Kasumi-1 (cell line): ENCODE measurements around the gene BACE1.

Experiments
- DNase-seq, 2 experiments: peaks; one replicate each; lab custom pipeline; 2025; lab: John Stamatoyannopoulos, UW

Gene BACE1

DNA sequence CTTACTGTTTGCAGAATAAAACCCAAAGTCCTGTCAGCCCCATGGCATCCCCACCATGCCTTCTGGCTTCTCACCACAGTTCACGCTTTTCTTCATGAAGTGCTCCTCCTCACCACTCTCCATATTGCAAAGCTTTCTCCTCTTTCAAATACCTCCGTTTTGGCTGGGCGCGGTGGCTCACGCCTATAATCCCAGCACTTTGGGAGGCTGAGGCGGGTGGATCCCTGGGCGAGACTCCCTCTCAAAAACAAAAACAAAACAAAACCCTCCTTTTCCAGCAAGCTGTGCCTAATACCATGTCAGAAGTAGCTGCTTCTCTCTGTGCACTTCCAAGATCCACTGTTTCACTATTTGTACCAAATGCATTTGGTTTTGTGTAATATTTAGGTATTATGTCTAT, 6.7 kb downstream of the BACE1 start:
- no peak for DNase-seq

DNA sequence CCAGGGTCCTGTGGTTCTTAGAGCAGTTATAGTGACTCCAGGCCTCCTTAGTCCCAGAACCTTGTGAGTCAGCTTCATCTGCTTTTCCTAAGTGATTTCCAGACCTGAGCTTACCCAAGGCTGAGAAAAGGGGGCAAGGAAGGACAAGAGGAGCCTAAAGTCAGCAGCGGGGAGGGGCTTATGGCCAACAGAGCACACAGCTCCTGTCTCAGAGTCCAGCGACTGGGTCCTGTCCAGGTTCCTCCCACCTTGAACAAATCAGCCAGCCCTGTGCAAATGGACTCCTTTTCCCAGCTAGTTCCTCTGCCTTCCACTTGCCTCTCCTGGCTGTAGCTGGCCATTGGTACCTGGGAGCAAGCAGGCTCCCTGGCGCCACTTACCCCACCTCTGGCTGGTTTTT, 10.9 kb downstream of the BACE1 start:
- no peak for DNase-seq

DNA sequence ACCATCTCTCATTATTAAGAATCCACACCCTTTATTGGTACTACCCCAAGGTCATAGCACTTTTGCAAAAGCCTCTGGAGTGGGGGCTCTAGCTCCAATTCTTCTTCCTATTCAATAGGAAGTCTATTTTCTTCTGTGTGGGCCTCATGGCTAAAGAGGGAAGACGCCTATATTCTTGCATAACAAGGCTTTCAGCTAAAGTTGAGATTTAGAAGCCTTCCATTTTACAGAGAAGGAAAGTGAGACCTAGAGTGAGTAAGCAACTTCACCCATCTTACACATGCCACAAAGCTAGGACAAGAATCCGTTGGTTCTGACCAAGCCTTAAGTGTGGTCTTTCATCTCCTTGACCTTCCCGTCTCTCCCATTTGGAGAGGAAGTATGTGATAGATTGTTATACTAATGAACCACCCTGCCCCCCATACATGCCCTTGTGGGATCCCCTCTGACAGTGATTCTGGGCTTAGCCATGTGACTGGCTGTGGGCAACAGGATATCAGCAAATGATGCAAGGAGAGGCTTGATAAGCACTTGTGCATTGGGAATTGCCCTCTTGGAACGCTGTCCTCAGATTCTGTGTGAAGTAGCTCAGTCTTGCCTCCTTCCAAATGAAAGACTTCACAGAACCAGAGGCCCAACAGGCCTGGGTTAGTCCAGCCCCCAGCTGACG, 12.3 kb downstream of the BACE1 start:
- no peak for DNase-seq

DNA sequence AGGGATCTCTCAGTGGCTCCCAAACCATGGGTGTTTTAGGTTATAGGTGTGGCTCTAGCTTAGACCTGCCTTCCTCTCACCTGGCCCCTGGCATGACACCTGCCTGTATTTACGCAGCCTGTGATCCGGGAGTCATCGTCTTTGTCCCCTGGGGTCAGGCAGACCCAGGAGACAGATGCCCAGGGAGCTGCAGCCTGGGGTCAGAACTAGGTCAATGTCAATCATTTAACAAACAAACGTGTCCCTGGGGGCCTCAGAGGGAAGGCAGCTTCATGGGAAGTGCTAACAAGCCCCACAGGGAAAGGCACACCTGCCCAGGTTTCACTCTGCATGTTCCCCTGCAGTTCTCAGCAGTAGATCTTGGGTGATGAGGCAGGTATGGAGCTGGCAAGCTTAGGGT, 13.0 kb downstream of the BACE1 start:
- DNase-seq, result no peak

DNA sequence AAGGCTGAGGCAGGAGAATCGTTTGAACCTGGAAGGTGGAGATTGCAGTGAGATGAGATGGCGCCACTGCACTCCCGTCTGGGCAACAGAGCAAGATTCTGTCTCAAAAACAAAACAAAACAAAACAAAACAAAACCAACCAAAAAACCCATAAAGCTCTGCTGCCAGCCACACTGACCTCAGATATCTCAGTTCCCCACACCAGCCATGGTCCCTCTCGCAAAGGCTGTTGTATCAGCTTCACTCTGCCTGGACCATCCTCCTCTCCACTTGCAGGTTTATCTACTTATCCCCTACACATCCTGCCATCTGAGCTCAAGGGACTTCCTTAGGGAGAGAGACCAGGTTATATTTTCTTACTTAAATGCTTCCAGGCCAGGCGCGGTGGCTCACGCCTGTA, 13.8 kb downstream of the BACE1 start:
- no peak for DNase-seq

DNA sequence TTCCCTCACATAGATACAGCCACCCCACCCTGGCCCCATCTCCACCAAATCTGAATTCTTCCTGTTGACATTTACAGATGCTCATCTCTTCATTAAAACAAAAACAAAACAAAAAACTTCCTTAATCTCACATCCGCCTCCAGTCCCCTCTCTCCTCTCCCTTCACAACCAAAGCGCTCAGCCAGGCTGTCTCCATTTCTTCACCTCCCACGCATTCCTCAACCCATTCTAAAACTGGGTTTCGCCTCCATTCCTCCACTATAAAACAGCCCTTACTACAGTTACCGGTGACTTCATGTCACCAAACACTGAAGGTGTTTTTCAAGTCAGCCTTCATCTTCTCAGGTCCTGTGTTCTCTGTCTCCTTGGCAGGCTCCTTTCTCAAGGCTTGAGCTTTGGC, 15.3 kb downstream of the BACE1 start:
- DNase-seq, result no peak

DNA sequence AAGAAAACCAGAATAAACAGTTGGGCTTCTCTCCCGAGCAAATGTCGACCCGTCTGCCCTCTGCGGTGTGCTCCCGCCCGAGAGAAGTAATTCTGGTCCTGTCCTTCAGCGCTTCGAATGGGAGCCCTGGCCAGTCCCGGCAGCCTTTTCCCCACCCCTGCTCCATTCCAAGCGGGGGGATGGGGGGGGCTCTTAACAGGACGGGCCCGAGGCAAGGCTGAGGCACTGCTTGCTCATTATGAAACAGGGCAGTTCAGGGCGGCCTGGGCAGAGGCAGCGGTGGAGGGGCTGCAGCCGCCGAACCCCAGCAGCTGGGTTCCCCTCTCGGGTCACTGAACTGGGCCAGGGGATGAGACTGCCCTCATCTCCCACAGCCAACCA, 15.8 kb downstream of the BACE1 start:
- DNase-seq, result no peak

DNA sequence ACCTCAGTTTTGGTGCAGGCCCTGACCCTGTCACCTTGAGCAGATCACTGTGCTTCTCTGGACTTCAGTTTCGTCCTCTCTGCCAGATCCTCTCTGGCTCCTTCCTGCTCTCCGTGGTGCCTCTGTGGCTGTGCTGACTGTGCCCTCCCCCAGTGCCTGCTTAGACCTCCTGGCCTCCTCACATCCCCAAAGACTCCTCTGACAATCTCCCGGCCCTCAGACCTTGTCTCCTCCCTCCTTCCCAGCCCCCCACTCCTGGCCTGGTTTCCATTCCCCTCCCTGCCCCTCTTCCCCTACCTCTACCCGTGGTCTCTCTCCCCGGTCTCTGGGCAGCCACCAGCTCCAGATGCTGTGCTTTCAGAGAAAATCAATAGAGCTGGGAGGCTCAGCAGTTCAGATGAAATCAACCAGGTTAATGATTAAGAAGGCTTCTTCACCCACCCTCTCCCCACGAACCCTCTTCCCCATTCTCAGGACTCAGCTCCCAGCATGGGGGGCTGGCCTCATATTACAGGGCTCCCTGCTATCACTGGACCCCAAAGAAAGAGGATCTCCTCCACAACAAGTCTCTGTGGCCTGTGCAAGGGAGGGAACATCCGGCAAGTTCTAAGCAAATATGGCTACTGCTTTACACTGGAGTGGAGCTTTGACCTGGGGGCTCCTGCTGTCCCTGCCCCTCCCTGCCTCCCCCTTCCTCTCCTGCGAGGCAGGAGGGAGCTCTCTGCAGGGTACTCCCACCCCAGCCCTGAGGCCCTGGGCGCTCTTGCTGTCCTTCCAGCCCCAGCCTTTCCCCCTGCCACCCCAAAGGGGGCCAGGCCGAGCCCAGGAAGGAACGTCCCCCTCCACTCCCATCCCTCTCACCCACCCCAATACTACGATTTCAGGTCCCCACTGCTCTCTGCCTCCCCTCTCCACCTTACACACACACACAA, 16.4 kb downstream of the BACE1 start:
- DNase-seq, result no peak

DNA sequence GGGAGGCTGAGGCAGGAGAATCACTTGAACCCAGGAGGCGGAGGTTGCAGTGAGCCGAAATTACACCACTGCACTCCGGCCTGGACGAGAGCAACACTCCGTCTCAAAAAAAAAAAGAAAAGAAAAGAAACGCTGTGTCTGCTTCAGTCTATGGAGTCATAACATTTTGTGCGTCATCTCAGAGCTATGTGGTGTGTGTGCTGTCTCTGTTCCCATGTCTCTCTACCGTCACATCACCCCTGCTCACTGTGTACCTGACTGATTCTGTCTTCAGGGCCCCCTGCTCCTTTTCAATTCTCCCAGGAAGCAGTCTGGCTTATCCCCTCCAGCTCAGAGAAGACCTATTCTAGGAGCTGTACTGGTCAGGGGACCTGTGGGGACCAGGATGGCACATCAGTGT, 17.9 kb downstream of the BACE1 start:
- DNase-seq, result no peak

DNA sequence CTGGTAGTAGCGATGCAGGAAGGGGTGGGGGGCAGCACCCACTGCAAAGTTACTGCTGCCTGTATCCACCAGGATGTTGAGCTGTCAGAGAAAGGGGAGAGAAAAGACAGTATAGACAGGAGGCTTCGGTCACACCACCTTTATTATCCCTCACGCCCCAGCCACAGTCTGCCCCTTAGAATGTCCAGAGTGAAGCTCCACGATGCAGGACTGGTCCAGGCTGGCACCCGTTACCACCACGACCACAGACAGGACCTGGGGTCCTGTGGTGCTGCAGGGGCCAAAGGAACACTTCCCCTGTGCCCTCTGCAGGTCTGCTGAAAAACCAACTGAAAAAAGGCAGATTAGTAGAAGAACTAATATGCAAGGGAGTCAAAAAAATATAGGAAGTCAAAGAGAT, 19.2 kb downstream of the BACE1 start:
- DNase-seq, result no peak

DNA sequence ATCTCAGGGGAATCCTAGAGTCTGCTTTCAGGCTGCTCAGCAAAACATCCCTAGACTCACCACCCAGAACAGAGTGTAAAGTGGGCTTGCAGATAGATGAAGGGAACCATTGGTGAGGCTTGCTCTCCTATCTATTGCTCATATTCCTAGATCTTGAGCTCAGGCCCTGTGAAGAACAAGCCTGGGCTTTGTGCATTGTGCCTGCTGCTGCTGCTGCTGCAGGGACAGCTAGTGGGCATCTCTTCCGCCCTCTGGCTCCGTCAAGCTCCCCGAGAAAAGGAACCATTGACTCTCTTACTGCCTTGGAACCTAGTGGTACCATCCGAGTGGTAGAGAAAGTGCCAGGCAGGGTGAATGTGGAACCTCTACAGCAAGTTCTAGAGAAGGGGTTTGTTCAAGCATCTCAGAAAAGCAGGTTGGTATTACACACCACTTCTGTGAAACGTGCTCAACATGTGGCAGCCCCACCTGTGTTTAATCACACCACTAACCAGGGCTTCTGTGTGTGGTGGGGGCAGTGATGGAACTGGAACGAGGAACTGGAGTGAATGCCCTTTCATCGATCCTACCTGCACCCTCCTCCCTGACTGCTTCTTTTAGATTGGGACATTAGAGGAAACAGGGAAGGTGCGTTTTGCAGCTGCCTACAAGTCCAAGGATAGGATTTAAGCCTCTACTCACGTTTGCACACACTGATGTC, 20.5 kb downstream of the BACE1 start:
- no peak for DNase-seq

DNA sequence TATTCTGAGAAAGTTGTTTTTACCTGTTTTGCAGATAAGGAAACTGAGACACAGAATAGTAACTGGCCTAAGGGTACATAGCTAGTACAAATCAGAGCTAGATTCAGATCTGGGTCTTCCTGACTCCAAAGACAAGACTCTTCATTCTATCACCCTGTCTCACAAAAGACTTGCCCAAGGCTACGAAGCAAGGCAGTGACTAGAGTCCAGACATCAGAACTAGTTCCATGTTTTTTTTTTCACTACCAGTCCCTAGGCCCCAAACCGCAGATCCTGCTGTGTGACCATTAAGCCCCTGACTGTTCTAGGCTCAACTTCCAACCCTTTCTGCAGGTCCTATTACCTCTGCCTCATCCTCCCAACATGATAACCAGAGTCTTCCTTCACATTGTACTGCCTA, 23.4 kb downstream of the BACE1 start:
- DNase-seq, result no peak

DNA sequence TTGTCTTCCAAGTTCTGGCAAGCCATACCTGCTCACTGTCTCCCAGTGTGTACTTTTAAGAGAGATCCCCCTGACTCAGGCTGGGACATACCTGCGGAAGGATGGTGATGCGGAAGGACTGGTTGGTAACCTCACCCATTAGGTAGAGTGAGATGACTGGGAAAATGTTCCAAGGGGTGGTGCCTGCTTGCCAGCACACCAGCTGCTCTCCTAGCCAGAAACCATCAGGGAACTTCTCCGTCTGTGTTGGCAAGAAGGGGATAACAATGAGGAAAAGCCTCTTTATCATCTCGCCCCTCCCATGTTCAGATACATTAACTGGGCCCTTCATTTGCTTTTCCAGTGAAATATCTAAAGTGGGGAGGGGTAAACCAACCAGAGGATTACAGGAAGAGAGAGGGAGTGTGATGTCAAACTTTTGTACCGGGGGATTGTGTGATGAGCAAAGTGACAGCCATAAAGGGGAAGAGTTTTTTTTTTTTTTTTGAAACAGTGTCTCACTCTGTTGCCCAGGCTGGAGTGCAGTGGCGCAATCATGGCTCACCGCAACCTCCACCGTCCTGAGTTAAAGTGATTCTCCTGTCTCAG, 25.2 kb downstream of the BACE1 start, which contains the start of gene BACE1-AS:
Gene BACE1-AS (plus strand): TSS at position 538 of the 588 bp plus-strand sequence.
- no peak for DNase-seq

DNA sequence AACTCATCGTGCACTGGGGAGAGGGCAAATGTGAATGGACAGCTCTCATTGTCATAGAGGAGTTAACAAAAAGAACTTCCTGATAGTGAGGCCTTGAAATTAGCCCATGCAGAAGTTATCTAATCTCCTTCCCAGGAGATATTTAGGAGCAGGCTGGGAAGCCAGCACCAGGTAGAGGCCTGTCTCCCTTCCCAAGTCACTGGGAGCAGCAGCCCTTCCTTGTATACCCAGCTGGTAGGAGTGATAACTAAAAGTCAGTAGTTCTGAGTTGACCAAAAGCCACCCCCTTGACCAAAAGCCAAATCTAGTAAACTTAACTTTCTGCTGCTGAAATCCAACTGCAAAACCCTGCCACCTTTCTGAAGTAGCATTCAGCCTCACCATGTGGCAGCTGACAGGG, 26.3 kb downstream of the BACE1 start:
- no peak for DNase-seq

DNA sequence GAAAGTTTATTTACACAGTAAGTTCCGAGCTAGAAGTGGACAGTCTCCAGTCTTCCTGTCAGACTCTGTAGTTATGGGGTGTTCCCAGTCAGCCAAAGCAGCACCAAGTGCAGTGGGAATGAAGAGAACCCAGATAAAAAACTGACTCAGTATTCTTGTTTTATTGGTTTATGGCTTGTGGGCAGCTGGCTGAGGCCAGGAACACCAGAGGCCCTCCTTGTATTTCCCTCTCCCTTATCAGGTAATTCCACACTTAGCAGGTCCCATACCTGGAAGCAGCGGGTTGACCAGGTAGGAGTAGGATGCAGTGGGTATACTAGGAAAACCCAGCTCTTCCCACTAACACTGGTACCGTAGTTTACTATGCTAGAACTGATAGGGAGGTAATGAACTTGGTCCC, 28.4 kb downstream of the BACE1 start:
- DNase-seq, result no peak

DNA sequence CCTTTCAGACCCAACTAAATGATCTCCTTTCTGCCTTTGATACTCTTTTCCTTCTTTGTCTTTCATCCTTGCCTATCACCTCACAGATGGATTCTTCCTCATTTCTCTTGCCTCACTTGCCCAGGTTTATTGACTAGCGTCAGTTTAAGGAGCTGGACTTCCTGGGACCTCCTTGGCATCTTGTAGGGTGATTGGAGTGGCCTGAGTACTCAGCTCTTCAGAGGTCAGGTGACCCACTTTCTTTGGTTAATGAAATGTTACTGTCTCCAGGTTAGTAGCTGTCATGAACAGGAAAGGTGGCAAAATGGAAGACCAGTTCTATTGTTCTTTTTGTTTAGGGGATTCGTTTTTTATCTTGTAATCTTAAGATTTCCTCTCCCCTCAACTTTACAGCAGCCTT, 29.5 kb downstream of the BACE1 start:
- DNase-seq, result no peak

DNA sequence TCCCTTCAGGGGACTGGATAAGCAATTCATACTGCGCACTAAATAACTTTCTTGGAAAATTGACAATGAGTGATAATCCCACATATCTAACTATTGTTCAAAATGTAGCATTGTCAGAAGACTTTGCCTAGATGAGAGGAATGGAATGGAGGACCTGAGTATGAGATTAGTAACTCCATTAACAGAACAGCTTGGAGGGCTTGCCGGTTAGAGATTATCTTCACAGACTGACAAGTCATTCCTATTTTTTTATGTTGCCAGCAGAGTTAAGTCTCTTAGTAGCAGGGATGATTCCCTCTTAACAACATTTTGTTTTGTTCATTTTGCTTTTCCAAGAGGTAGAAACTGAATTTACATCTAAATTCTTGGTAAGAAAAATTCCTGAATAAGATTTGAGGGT, 32.0 kb downstream of the BACE1 start:
- DNase-seq, result no peak

DNA sequence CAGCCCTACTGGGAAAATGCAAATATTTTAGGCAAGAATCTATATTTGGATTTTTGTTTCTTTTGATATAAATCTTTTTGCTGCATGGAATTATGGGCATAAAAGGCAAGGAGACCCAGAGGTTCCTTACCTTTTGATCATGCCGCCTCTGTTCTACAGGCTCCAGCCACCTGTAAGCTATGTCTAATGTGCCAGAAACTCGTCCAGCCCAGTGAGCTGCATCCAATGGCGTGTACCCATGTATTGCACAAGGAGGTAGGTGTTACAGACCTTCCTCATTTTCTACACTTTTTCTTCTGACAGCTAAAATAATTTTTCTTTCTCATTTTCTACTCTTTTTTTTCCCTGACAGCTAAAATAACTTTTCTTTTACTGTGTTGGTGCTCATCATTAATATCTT, 33.1 kb downstream of the BACE1 start:
- DNase-seq, result no peak

DNA sequence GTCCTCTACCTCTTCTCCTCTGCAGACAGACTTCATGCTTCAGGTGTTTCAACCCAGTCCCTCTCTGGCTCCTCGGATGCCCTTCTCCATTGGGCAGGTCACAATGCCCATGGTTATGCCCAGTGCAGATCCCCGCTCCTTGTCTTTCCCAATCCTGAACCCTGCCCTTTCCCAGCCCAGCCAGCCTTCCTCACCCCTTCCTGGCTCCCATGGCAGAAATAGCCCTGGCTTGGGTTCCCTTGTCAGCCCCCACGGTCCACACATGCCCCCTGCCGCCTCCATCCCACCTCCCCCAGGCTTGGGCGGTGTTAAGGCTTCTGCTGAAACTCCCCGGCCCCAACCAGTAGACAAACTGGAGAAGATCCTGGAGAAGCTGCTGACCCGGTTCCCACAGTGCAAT, 34.2 kb downstream of the BACE1 start:
- no peak for DNase-seq

DNA sequence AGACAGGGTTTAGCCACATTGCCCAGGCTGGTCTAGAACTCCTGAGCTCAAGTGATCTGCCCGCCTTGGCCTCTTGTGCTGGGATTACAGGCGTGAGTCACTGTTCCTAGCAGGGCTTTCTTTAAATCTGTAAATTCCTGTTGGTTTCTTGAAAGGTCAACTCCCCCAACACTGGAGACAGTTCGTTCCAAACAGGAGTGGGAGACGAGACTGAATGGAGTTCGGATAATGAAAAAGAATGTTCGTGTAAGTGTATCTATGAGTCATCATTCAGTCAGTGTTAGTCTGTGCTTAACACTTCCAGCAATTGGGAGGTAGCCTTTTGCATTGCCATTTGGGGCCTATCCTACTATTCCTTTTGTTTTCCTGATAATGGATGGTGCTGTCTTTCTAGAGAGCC, 34.9 kb downstream of the BACE1 start:
- DNase-seq, result no peak

DNA sequence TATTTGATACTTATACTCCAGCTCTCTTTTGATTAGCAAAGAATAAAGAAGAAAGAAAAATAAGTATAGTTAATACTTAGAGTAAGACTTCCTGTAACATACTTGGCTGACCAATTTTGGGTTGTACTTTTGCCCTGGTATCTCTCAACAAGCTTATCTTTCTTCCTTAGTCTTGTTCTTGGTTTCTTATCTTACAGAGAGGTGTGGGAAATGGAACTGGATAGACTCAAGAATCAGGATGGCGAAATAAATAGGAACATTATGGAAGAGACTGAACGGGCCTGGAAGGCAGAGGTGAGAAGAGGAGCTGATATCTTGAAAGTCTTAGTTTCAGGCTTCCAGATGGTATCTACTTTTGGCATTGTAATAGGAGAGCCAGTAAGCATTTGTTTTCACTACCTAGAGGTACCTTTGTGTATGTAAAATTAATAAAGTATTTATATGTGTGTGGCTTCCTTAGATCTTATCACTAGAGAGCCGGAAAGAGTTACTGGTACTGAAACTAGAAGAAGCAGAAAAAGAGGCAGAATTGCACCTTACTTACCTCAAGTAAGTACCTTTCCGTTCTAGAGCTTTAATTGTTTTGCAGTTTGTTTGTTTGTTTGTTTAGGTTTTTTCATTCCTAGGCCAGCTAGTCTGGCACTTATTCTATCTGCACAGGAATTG, 36.2 kb downstream of the BACE1 start:
- no peak for DNase-seq

DNA sequence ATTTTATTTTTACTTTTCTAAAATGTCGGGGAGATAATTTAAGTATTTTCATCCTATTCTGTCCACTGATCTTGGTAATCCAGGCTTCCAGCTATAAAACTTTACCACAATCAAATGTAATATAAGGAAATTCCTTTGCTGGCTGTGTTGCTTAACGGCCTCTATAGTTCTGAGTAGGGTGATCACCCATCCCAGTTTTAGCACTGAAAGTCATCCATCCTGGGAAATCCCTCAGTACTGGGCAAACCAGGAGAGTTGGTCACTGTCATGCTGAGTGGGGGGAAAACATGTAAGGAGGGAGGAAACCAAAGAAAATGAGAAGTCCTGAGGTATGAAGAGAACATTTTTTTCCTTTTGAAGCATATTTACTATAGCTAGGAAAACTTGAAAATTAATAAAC, 37.7 kb downstream of the BACE1 start:
- DNase-seq, result no peak
